CD4-positive, alpha-beta T cell treated with Interleukin-17A for 1 hour (primary cell): ENCODE data around the gene DNPEP.
"Not testable (repeated sequence)": the region's sequence is repeated elsewhere in the genome, so short reads cannot be mapped to it uniquely, and the experiment has no call there.

Experiments
- DNase-seq: peaks from one replicate; pipeline ENCODE4 v3.0.0-alpha.2; 2020

The DNPEP gene

GRCh38 chr2:219398721-219399363 lies 11.1 kb upstream of the DNPEP start:
- no peak for DNase-seq

DNA sequence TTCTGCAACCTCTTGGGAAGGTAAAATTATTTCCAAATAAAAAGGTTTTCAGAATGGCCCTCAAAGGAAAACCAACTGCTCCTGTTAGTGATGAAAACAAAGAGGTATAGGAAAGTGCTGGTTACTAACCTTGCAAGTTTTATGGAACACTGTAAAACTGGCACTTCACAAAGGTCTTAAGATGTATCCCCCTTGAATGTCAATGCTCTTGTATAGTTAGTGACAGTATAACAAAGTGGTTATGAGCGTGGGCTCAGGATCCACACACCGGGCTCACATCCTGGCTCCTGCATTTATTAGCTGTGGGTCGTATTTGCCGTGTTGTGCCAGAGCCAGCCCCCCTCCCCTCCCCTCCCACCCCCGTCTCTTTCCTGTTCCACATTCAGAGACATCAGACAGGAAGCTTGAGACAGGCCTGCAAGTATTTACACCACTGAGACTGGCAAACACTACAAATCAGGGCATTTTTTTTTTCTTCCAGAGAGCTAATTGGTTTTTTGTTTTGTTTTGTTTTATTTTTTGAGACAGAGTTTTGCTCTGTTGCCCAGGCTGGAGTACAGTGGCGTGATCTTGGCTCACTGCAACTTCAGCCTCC lies 9.2 kb upstream of the DNPEP start:
- DNase-seq, result no peak

DNA sequence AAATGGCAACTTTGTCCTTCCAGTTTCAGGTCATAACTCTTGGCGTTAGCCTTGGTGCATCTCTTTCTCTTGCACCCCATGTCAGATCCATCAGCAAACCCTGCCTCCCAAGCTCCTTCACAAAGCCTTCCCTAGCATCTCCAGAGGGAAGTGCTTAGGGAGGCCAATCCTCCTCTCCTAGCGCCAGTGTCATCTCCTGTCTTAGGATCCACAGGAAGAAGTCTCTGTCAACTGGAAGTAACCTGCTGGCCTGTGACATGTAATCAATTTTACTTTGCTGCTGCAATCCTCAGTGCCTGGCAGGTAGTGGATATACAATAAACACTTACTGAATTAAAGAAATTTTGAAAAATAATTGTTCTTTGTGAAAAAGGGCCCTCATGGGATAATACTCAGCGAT lies 7.9 kb upstream of the DNPEP start:
- DNase-seq, result no peak

- not testable (repeated sequence) for DNase-seq
Measured at GRCh38 chr2:219395056-219395455, 7.3 kb upstream of the DNPEP start.

GRCh38 chr2:219392754-219393153 lies 5.0 kb upstream of the DNPEP start:
- DNase-seq, result no peak

GRCh38 chr2:219388907-219389156 lies 1.1 kb upstream of the DNPEP start:
- no peak for DNase-seq

DNA sequence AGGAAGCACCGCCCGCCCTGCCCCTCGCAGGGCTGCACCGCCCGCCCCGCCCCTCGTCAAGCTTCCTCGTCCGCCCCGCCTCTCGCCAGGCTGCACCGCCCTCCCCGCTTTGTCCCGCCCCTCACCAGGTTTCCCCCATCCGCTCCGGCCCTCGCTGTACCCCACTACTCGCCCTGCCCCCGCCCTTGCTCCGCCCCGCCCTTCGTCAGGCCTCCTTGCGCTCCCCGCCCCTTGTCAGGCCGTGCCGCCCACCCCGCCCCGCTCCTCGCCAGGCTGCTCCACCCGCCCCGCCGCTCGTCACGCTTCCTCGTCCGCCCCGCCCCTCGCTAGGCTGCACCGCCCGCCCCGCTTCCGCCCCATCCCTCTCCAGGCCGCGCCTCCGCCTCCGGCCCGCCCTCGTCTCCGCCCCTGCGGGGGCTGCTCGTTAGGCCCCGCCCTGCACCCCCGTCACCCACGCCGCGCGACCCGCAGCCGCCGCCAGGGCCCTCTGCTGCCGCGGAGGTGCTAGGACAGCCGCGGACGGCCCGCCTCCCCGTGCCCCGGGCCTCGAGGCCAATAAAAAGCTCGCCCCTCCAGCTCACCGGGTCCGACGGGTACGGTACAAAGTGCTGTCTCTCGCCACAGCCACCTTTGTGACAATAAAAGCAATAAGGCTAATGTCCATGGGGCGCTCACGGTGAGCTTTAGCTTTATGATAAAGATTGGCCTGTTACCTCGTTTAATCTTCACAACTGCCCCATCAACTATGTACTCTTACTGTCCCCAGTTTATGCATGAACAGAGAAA lies 602 bp upstream of the DNPEP start:
- DNase-seq, result peak; percentile 99

GRCh38 chr2:219386532-219387280 lies 1.0 kb downstream of the DNPEP start:
- no peak for DNase-seq

DNA sequence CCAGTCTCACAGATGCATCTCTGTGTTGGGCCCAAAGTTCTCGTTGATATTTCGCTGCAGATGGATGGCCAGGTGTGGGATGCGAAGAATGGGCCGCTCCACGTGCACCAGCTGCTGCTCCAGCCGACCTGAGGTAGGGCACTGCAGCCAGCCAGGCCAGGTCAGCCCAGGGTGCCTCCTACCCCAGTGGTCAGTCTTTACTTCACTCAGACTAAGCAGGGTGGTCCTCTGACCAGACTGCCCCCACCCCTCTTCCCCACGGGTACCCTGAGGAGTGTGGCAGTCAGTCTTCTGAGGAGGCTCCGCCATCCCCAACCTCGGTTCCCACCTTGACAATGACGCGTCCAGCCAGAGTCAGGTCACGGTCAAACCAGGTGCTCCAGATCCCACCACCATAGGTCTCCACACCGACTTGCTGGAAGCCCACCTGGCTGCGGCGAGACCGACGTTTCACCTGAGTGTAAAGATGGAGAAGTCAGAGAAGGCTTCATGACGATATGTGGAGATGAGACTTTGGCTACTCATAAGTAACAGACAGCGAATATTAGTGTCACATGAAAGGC lies 1.7 kb downstream of the DNPEP start:
- DNase-seq, result no peak

DNA sequence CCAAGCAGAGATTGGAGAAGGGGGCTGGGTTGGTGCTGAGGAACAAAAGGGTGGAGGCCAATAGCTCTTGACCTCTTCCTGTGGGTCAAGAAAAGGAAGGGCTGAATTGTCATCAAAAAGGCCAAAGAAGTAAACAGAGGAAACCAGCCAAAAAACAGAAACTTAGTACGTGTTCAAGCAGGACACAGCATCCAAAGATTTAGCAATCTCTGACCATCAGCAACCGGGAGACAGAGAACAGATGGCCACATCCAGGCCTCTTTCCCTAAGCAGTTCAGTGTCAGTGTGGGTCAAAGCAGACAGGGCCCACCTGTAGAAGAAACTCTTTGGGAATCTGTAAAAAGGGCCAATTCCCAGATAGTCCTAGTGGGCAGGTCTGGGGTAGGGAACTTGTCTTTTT lies 2.9 kb downstream of the DNPEP start:
- no peak for DNase-seq

DNA sequence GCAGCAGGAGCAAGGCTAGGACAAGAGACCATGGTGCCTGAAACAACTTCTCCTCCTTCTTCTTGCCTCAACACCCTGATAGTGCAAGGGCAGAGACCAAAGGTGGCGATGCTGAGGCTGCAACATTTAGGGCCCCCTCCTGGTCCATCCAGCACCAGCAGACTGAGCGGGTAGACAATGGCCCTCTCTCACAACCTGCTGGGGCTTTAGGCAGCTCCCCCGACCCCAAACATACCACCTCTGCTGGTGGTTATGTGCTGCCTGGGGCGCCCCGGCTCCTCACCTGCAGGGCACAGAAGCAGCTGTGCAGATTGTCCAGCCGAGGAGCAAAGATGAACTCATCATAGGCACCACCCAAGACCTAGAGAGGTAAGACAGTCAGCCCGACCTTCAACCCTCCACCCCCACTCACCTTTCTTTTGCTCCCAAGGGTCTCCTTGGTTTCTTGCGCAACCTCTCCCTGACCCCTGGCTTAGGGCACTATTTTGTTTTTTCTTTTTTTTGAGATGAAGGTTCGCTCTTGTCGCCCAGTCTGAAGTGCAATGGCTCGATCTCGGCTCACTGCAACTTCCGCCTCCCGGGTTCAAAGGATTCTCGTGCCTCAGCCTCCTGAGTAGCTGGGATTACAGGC lies 3.5 kb downstream of the DNPEP start:
- DNase-seq, result no peak

GRCh38 chr2:219381448-219381847 lies 6.3 kb downstream of the DNPEP start:
- no peak for DNase-seq

GRCh38 chr2:219380926-219381325 lies 6.8 kb downstream of the DNPEP start:
- DNase-seq, result no peak

DNA sequence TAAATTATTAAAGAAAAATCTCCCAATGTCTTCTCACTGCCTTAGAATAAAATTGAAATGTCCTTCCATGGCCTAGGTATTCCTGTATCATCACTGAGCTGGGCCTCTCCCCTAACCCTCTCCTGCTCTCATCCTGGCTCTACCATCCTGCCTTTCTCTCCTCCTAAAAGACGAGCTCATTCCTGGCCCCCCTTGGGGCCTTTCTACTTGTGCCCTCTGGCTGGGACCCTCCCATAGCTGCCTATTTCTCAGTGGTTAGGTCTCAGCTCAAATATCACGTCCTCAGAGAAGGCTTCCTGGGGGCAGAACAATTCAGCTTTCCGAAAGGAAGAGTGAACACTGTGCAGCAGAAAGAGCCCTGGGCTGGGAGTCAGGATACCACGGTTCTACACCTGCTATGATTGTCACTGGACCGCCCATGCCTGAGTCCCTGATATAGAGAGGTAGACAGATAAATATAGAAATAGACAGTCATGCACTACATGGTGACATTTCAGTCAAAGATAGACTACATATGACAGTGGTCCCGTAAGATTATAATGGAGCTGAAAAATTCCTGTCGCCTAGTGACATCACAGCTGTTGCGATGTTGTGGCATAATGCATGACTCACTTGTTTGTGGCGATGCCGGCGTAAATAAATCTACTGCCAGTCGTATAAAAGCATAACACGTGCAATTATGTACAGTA lies 9.4 kb downstream of the DNPEP start:
- no peak for DNase-seq

GRCh38 chr2:219369447-219369861 lies 18.3 kb downstream of the DNPEP start:
- no peak for DNase-seq

- DNase-seq, result no peak
Measured at GRCh38 chr2:219368690-219369191, 19.0 kb downstream of the DNPEP start.

DNA sequence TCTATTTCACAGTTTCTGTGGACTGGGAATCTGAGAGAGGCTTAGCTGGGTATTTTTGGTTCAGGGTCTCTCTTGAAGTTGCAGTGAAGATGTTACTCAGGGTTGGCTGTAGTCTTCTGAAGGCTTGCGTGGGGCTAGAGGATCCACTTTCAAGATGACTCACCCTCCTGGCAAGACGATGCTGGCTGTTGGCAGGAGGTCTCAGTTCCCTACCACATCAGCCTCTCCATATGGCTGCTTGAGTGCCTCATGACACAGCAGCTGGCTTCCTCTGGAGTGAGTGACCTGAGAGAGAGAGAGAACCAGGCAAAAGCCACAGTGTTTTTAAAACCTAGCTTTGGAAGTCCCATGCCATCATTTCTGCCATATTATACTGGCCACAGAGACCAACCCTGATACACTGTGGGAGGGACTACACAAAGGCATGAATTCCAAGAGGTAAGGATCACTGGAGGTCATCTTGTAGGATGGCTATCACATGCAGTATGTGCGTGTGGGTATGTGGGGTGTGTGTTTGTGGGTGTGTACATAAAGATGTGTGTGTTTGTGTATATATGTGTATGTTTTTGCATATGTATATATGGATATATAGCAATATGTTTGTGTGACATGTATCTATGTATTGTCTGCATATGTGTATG lies 25.1 kb downstream of the DNPEP start:
- DNase-seq, result no peak

DNA sequence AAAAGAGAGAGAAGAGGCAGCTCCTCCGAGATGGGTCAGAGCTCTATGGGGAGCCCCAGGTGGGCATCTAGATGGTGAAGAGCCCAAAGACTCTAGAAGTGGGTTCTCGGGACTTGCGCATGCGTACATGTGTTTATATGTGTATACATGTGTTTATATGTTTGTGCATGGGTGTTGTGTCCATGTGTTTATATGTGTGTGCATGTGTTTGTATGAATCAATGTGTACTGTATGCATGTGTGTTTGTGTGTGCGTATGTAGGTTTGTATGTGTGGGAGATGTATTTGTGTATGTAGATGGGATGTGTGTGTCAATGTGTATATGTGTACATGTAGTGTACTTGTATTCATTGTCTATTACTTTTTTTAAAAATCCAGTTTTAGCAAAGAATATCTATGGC lies 25.6 kb downstream of the DNPEP start:
- DNase-seq, result no peak

GRCh38 chr2:219358170-219359075 lies 29.3 kb downstream of the DNPEP start:
- DNase-seq, result no peak

- no peak for DNase-seq
Measured at GRCh38 chr2:219356834-219357233, 30.9 kb downstream of the DNPEP start.

GRCh38 chr2:219354582-219354981 lies 33.1 kb downstream of the DNPEP start:
- no peak for DNase-seq
